Suppressor macrophage treated with lipopolysaccharide for 1 hour (primary cell): Measurements from ENCODE around the gene MFAP5.
"Not testable (repeated sequence)": the region's sequence is repeated elsewhere in the genome, so short reads cannot be mapped to it uniquely, and the experiment has no call there.

Source experiments
- DNase-seq, 3 donors: peaks; one replicate each; pipeline ENCODE4 v3.0.0-alpha.2; 2020 to 2022

Gene MFAP5

GRCh38 chr12:8624750-8625149, 37.9 kb downstream of the MFAP5 start:
- DNase-seq: not testable (repeated sequence)

DNA sequence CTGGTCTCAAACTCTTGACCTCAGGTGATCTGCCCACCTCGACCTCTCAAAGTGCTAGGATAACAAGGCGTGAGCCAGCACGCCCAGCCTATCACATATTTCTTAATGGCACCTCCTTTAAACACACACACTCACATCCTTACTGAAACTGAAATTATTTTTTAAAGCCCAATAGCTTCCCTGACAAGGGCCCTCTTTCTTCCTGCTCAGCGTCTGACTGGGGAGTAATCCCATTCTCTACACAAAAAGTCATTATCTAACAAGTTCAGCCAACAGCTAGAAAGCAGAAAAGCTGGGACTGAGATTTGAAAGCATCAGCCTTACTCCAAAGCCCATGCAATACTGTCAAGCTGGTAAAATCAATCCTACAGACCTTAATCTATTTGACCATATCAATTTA, 40.0 kb downstream of the MFAP5 start:
- DNase-seq: no peak

DNA sequence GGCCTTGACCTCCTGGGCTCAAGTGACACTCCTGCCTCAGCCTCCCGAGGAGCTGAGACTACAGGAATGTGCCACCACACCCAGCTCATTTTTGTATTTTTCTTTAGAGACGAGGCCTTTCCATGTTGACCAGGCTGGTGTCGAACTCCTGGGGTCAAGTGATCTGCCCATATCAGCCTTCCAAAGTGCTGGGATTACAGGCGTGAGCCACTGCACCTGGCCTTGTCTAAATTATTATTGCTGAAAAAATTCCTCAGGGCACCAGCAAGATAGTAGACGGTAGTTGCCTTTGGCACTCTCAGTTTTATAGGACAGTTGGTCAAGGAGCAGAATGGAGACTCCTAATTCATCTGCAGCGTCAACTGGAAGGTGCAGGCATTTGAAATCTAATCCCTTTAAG, 47.4 kb downstream of the MFAP5 start:
- DNase-seq: no peak

DNA sequence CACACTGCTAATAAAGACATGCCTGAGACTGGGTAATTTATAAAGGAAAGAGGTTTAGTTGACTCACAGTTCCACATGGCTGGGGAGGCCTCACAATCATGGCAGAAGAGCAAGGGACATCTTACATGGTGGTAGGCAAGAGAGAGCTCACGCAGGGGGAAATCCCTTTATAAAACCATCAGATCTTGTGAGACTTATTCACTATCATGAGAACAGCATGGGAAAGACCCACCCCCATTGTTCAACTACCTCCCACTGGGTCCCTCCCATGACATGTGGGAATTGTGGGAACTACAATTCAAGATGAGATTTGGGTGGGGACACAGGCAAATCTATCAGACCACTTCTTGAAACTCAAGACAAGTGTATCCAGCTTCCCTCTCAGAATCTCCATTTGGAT, 48.7 kb downstream of the MFAP5 start:
- DNase-seq: peak; percentile 47 to 68 (median 66)

GRCh38 chr12:8612629-8613028, 50.0 kb downstream of the MFAP5 start, which contains the start of gene AICDA:
Gene AICDA (minus strand): TSS chr12:8612859. CDS start chr12:8612767, 92 bp downstream.
- no peak for DNase-seq

DNA sequence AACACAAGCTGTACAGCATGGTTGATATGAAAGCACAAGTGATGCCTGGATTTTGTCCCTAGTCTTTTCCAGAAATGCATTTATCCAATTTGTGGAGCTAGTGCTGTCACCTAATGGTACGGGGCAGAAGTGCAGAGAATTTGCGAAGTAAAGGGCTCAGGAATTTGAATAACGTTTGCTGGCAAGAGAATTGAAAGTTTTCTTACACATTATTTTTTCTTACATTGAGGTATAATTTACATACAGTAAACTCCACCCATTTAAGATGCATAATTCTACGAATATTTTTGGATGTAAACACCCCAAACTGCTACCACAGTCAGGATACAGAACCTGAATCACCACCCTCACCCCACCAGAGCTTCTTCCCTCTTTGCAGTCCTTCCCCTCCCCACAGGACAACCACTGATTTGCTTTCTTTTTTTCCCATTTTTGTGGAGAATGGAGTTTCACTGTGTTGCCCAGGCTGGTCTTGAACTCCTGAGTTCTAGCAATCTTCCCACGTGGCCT, 53.5 kb downstream of the MFAP5 start:
- peak; percentile 64 to 70 (median 68) for DNase-seq

DNA sequence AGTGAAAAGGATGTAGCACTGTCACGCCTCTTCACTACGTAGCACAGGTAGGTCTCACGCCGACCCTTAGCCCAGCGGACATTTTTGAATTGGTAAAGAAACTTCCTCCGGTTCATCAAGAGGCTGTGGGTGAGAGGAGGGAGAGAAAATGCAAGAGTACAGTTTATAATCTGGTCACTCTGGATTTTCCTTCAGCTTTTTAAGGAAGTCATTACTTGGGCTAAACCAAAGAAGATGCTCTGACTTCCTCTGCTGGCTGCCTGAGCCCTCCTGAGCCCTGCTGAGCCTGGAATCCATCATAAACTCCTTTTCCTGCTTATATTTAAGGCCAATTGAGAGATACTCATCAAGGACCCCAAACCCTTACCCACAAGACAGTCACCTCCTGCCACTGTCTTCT, 55.7 kb downstream of the MFAP5 start:
- peak; percentile 37 to 65 (median 62) for DNase-seq

DNA sequence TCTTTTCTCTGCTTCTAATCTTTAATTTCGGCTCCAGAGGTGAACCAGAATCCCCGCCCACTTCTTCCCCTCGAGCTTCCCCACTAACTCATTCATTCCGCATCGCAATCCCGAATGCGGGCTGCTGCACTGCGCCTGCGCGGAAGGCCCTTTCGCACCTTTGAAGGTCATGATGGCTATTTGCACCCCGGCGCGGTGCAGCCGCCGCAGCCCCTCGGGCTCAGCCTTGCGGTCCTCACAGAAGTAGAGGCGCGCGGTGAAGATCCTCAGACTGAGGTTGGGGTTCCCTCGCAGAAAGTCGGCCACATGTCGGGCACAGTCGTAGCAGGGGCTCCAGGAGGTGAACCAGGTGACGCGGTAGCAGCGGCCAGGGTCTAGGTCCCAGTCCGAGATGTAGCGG, 57.6 kb downstream of the MFAP5 start:
- no peak for DNase-seq

GRCh38 chr12:8603856-8604255, 58.8 kb downstream of the MFAP5 start:
- peak; percentile 27 to 43 (median 42) for DNase-seq

GRCh38 chr12:8603286-8603685, 59.3 kb downstream of the MFAP5 start:
- peak in 2 of 3 donors; percentile 37 to 53 for DNase-seq

GRCh38 chr12:8596561-8596960, 66.1 kb downstream of the MFAP5 start:
- DNase-seq: no peak
